22Rv1 (cell line): ENCODE measurements around the gene CAMTA2.

ENCODE experiments used
- ZFX ChIP-seq: fragments of 450-650 bp; IDR thresholded peaks from 2 replicates; pipeline ENCODE4 v1.6.1; 2017; ENCODE audit warnings: antibody characterized with exemption, borderline replicate concordance
- TF ChIP-seq, protein P1 (sequence below): fragments of 450-650 bp; IDR thresholded peaks from 2 replicates; pipeline ENCODE4 v1.5.1; 2017; ENCODE audit warnings: mild to moderate bottlenecking

DNA sequence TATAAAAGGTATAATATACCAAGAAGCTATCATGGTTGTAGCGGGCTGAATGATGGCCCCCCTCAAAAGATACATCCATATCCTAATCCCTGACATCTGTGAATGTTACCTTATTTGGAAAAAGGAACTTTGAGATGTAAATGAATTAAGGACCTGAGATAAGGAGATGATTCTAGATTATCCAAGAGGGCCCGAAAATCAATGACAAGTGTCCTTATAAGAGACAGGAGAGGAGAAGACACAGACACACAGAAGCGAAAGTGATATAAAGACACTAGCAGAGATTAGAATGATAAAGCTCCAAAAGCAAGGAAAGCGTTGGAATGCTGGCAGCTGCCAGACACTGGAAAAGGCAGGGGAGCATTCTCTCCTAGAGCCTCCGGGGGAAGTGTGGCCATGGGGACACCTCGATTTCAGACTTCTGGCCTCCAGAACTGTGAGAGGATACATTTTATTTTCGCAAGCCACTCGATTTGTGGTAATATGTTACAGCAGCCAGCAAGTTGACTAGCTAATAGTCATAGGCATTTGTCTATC, 67.9 kb downstream of the CAMTA2 start:
- TF ChIP-seq, protein P1, sequence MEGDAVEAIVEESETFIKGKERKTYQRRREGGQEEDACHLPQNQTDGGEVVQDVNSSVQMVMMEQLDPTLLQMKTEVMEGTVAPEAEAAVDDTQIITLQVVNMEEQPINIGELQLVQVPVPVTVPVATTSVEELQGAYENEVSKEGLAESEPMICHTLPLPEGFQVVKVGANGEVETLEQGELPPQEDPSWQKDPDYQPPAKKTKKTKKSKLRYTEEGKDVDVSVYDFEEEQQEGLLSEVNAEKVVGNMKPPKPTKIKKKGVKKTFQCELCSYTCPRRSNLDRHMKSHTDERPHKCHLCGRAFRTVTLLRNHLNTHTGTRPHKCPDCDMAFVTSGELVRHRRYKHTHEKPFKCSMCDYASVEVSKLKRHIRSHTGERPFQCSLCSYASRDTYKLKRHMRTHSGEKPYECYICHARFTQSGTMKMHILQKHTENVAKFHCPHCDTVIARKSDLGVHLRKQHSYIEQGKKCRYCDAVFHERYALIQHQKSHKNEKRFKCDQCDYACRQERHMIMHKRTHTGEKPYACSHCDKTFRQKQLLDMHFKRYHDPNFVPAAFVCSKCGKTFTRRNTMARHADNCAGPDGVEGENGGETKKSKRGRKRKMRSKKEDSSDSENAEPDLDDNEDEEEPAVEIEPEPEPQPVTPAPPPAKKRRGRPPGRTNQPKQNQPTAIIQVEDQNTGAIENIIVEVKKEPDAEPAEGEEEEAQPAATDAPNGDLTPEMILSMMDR, result no peak
- TF ChIP-seq ZFX, result no peak
